Activated CD4-positive, CD25-positive, alpha-beta regulatory T cell treated with anti-CD3 and anti-CD28 coated beads, Interleukin-2, amount 50 U/mL, for 24 hours (primary cell): ENCODE results near the gene DST.
A peak's percentile ranks its signal among the peaks of the same experiment; 100 is the strongest.

ENCODE experiments used
- ATAC-seq, 2 donors: fragments of 150-1000 bp; cut with Tn5 transposase; one replicate each; pipeline ENCODE4 v1.10.0; 2021; ENCODE audit warnings: mild to moderate bottlenecking in 1 of 2, moderate library complexity in 1 of 2

The DST gene

DNA sequence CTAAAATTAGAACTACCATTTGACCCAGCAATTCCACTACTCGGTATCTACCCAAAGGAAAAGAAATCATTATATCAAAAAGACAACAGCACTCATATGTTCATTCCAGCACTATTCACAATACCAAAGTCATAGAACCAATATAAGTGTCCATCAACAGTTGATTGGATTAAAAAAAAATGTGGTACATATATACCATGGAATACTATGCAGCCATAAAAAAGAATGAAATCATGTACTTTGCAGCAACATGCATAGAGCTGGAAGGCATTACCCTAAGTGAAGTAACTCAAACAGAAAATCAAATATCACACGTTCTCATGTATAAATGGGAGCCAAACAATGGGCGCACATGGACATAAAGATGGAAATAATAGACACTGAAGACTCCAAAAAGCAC is 163.3 kb downstream of the DST start:
- no peak for ATAC-seq

DNA sequence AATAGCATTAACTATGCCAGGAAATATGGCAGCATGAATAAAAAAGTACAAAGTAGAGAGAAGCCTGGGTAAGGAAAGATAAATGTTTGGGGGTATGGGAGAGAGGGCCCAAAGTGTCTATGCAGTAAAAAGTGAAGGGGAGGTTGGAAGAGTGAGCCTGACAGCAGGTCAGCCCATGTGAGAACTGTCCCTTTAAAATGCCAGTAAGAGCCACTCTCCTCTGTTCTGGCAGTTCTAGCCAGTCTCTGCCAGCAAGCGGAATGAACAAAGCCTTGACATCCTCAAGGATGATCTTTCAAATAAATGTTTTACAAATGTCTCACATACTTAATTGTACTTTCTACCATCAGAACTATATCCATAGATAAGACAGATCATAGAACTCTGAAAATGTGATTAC is 164.5 kb downstream of the DST start:
- ATAC-seq = no peak

DNA sequence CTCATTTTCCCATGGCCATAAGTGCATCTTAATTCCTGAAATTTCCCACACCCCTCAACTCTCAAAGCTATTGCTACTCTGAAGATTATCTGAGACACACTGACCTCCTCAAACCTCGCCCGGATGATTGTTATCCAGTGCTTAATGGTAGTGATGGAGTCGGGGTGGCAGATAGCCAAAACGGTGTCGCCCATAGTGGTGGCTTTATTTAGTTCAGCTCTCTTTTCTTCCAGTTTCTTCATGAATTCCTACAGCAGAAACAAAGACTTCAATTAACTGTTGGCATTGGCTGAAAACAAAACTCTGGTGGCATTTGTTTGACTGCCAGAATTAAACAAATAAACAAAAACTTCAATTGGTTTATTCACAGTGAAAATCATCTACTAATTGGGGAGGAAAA is 165.4 kb downstream of the DST start:
- ATAC-seq = no peak

DNA sequence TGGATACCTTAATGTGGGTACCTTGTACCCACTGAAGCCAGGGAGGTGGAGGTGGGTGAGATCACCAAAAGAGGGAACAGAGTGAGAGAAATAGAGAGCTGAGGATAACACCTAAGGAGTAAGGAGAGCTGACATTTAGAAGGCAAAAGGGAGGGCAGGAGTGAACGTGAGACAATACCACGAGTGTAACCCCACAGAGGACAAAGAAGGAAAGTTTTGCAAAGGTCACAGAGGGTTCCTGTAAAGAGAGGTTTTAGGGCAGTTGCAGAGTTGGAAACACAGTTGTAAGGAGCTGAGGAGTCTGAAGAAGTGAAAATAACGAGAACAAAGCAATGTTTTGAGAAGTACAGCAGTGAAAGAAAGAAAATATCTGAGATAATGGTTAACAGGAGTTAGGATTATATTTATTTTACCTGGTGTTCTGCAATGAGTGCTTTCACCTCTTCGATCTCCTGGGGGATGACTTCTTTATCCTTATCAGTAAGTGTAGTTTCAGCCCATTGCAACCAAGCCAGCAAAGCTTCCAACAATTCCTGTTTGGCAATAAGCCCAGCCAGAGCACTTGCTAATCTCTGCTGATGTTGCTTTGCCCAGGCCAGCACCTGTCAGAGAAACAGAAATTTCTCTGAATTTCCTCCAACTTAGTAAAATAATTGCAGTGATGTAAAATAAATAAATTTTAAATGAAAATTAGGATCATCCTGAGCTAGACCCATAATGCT is 166.8 kb downstream of the DST start:
- ATAC-seq = no peak

DNA sequence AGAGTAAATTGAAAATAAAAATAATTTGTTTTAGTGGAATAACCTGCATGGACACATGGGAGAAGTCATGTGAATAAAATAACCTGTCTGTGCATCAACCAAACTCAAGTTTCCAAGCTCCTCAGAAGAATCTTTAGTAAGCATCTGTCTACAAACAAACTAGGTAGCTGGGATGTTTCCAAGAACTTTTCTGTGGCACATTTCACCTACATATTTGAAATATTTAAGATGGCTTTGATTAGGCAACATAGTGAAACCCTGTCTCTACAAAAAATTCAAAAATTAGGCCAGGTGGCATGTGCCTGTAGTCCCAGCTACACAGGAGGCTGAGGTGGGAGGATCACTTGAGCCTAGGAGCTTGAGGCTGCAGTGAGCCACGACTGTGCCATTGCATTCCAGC is 168.2 kb downstream of the DST start:
- ATAC-seq = no peak

DNA sequence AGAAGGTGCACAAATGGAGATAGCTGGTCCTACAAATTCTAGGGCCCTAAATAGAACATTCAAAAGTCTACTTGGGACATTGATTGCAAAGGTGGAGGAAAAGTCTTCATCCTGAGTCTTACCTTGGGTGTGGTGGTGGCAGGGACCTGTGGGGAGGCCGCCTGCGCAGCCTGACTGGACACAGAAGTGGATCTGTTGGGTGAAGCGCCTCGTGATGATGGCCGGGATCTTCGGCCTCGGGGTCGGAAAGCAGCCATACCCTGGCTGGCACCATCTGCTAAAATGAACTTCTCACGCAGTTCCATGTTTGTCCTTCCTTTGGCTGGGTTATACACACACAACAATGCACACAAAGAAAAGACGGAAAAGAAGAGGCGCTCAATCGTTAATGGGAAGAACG is 179.2 kb downstream of the DST start:
- no peak for ATAC-seq

DNA sequence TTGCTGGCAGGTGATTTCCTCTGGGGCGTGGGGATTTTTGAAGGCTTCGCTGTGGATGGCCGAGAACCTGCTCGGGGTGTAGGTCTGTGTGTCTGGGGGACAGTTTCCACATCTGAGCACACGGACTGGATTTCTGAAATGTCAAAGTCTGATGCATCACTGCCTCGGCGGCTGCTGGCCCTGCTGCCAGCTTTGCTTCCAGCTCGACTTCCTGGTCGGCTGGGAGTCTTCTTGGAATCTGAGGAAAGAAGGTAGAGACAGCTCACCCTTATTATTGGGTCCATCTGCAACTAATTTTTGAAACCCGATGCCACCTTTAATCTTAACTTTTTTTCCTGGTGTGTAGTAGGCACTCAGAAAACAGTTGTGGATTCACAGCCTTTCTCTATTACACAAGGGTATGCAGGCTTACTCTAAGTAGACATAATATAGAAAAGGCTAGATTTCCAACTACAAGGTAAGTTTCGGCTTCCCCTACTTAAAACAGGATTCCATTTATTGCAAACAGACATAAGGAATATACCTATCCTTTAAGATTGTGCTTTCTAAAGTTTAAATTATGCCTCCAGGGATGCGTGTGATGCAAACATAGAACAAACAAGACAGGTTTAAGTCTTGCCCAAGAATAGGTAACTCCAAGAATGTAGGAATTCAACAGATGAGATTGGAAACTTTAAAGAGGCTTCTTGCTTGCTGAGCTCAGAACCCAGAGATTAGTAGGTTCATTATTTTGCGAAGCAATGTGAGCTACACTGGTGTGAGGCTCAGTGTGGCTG is 183.5 kb downstream of the DST start:
- no peak for ATAC-seq

DNA sequence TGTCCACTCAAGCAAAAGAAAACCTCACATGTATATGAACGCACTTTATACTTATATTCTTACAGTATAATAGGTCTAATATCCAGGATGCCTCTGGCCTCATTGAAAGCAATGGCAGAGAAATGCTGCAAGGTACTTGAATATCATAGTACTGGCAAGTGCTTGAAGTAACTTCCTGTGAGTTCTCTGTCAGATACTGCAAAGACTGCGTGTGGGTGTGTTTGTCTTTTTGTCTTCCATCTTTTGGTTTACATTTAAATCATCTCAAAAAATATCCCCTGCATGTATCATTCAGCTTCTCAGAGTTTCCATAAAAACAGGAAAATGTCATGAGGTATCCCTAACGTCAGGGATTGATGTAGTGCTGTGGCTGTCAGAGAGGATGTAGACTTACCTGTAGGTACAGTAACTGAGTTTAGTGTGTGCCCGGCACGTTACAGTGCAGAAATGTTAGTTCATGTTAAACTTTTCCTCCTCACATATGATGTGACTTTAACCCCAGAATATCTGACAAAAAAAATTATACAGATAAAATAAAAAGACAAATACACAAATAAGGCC is 184.3 kb downstream of the DST start:
- peak in 1 of 2 donors; percentile 35 for ATAC-seq

DNA sequence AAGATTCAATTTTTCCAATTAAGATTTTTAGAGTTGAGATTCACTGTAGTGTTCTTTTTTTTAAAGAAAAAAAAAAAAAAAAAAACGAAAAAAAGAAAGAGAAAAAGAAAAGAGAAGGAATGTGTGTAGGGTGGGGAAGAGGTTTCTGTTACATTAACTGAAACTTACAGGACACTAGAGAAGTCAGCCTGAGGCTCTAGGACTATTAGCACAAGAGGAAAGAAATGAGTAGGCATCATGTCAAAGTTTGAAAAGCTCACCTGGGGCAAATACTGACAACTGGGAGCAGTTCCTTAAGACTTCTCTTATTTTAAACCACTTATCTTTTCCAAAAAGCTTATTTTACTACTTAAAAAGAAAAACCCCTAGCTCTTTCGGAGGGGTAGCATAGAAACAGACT is 185.9 kb downstream of the DST start:
- ATAC-seq = no peak

DNA sequence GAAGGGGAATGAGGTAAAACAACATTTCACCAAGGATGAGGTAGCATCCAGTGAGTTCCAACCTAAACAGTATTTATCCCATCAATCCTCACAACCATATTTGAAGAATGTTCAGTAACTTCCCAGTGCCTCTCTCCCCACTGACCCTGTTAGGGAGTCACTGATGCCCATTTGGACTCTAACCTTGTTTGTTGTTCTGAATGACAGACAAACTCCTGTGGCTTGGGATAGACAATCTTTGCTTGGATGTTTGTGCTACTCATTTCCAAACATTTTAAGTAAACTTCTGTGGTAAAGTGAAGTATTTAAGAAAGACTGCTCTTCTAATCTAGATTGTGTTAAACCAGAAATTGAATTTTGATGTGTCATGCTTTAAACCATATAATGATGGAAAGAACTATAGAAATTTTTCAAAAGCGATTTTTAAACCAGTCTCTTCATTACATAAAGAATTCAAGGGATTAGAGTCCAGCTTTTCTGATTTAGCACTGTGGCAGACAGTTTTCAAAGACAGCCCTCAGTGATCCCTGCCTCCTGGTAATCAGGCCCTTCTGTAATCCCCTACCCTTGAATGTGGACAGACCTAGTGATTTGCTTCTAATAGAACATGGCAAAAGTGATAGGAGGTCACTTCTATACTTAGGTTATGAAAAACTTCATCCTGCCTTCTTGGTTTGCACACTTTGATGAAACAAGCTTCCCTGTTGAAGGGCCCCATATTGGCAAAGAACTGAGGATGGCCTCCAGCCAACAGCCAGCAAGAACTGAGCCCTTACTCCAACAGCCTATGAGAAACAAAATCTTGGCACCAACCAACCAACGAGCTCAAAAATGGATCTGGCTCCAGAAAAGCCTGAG is 191.6 kb downstream of the DST start:
- ATAC-seq = no peak

DNA sequence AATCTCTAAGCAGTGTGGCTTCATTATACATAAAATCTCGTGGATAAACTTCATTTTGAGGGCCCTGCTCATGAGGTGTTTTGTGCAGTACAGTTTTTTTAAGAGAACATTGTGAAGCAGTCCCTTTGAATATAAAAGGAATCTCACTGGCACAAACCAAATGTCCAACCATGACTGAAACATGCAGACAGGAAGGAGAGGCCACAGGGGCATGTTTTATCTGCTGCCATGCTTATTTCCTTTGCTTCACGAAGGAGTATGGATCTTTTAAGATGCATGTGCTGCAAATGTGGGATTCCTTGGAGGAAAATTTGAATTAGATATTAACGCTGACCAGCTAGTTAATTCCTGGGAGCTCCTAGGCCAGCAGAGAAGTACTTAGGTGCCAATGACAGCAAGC is 192.3 kb downstream of the DST start:
- no peak for ATAC-seq

DNA sequence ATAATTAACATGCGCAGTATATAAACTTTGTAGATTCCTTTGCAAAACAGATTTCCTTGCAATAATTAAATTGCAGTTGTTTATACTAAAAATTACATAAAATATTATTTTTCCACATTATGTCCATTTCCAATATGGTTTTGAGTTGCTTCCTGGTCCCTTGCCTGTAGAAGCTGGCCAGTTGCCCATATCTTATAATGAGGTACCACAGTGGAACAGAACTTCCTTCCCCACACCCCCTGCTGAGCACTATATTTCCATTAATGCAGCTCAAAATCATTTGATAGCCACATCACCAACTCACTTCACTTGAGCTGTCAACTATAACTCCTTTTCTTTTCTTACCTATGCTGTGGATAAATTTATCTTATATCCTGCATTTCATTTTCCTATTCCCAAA is 194.6 kb downstream of the DST start:
- ATAC-seq = no peak

DNA sequence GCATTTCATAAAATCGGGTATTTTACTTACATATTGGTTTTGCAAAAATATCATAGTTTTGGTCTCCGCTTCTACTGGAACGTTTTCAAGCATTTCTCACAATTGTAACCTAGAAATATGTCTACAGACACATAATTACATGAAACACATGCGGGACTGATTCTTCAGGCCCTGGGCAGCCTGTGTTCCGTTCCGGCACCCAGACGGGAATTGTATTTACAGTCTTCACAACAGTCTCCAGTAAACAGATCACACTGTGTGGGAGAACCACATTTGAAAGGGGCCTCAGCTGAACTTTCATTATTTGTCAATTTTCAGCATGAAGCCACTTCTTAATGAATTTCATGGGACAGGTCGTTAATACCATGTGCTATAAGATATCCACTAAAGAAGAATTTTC is 196.9 kb downstream of the DST start:
- no peak for ATAC-seq

DNA sequence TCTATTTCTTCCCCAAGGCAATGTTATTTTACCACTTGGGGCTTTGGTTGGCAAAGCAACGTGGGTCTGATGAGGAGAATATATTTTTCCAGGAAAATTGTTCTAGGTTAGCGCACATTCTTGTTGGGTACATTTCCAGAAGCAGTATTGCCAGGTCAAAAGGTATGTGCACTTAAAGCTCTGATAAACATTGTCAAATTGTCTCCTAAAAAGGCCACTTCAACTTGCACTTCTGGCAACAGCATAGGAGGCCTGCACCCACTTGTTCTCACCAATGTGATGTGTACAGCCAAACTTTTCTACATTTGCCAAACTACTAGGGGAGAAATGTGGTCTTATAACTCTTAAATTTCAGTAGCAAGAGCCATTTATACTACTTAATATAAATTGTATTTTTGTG is 197.8 kb downstream of the DST start:
- no peak for ATAC-seq

DNA sequence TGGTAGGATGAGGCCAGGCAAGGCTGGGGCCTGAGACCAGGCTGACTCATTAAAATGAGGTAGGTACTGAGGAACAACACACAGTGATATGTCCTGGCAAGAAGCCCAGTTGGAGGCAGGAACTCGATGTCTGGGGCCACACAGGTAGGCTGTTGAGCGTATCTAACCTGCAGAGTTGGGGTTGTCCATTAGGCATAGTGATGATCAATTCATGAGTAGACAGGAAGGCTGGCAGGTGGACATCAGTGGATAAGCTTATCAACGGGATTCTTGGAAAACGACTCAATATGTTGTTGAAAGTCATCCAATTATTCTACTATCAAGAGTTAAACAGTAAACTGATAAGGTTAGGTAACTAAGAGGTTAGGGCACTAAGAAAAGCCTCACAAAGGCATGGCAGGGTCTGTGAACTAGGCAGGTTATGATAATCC is 202.1 kb downstream of the DST start:
- no peak for ATAC-seq

DNA sequence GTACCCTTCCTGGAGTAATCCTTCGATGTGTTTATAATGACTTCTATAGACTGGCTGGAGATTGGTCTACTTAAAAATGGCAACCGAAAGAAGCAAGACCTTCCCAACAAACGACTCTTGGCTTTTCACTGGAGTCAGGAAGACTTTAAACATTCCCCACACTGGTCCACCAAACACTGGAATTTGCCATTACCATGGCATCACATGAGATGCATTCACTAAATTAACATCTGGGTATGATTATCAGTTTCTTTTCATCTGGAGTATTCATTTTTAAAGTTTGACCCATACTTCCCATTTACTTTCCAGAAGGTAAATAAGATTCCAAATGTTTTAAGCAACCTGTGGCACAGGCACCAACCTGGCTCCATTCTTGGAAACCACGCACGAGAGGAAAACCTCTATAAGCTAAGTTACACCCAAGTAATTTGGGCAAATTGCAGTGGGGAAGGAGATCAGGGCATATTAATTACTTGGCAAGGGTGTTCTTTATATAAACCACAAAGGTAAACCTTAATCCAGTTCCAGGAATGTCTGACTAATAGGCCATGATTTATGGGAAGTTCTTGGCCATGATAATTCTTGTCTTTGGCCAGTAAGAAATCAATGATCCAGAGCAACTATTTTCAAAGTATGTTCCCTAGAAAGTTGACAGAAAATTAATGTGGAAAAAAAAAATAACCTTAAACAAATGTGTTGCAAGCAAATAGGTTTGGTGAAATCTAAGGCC is 205.4 kb downstream of the DST start:
- no peak for ATAC-seq

DNA sequence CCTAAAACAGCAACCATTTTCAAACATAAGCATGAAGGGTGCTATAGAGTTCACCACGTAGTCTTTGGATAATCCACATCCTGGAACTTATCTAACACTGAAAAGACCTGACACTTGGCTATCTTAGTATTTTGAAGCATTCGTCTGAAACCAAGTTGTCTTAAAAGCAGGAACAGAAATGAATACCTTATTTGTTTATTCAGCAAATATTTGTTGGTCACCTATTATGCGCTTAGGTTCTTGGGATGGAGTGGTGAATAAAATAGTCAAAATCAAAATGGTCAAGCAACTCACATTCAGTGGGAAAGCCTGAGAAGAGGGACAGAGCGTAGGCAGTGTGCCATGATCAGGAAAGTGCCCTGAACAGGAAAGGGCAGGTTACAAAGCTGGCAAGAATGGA is 206.9 kb downstream of the DST start:
- ATAC-seq = no peak

DNA sequence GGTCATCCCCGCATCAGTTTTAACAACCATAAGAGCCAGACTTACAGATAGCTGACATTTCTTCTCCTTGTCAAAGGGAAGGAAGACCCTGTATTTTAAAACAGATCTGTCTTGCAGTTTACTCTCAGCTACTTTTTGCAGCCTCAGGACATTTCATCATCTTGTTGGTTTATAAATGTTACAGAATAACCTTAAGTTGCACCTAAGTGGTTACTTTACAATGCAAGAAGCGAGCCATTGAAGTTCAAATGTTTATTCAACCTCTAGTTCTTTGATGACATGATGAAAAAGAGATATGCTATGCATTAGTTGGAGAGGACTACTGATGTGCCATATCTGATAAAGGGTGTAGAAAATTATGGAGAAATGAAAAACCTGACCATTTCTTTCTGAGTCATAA is 207.4 kb downstream of the DST start:
- no peak for ATAC-seq

DNA sequence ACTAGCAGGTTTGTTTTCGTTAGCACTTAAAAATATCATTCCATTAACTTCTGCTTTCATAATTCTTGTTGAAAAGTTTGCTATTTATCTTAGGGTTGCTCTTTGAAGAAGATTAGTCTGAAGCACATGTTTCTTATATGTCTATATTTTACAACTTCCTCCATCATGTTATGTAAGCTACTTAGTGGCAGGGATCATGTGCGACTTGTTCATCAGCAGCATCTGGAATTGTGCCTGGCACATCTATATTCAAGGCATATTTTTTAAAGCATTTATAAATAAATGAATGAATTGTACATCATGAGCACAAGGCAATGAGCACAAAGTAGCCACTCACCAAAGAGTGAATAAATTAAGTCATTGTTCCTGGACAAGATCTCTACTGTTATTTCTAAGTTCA is 208.1 kb downstream of the DST start:
- ATAC-seq = no peak

DNA sequence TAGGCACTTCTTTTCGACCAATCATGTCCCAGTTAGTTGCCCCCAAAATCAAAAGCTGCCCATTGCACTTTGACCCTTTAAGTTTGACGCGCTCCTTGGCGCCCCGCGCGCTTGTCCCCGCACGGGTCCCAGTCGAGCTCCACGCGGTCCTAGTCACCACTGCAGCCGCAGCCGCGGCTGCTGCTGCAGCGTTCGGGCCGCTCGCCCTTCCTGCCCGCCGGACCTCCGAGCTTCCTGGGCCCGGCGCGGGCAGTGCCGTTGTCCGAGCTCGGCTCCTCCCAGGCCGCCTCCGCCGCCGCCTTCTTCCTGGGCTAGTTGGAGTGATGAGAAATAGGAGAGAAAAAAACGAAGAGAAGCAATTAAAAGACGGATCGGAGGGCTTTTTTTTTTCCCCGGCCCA is 209.6 kb downstream of the DST start:
- no peak for ATAC-seq

DNA sequence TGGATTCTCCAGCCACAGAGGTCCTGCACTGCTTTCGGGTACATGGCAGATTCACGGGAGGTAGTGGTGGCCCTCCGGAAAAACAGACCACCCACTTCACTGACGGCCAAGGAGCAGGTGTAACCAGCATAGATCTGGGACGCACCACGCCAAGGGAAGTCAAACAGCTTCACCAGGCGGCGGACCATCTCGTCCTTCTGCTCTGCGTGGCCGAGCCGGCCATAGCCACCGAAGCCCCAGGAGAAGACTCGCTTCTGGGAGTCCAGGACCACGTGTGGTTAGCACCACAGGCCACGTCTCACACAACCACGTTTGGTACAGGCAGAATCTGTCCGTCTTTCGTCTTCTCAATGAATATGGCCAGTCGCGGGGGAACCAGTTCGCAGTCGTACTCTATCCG is 210.5 kb downstream of the DST start:
- no peak for ATAC-seq
